GM19025 (cell line): ENCODE measurements around the gene TSPAN15.
"Not testable (repeated sequence)": the region's sequence is repeated elsewhere in the genome, so short reads cannot be mapped to it uniquely, and the experiment has no call there.

Experiments used
- ATAC-seq: cut with Tn5 transposase; IDR thresholded peaks from one replicate; pipeline ENCODE4 v1.9.1; 2021; ENCODE audit warnings: mild to moderate bottlenecking, low read depth, moderate library complexity; ENCODE audit not compliant: unreplicated experiment

TSPAN15 gene

GRCh38 chr10:69443354-69443753 is 7.9 kb upstream of the TSPAN15 start:
- no peak for ATAC-seq

- no peak for ATAC-seq
Measured at GRCh38 chr10:69445041-69445440, 6.2 kb upstream of the TSPAN15 start.

- ATAC-seq = no peak
Measured at GRCh38 chr10:69446229-69446628, 5.0 kb upstream of the TSPAN15 start.

- ATAC-seq = no peak
Measured at GRCh38 chr10:69446650-69447151, 4.6 kb upstream of the TSPAN15 start.

- ATAC-seq = no peak
Measured at GRCh38 chr10:69449841-69450240, 1.4 kb upstream of the TSPAN15 start.

- ATAC-seq = not testable (repeated sequence)
Measured at GRCh38 chr10:69450395-69450794, 870 bp upstream of the TSPAN15 start.

GRCh38 chr10:69451784-69452251 is 553 bp downstream of the TSPAN15 start:
- no peak for ATAC-seq

- no peak for ATAC-seq
Measured at GRCh38 chr10:69452676-69453415, 1.6 kb downstream of the TSPAN15 start.

- ATAC-seq = no peak
Measured at GRCh38 chr10:69453795-69454194, 2.5 kb downstream of the TSPAN15 start.

- ATAC-seq = no peak
Measured at GRCh38 chr10:69455006-69455763, 3.9 kb downstream of the TSPAN15 start.

- no peak for ATAC-seq
Measured at GRCh38 chr10:69456880-69457693, 5.8 kb downstream of the TSPAN15 start.

- no peak for ATAC-seq
Measured at GRCh38 chr10:69457771-69458237, 6.5 kb downstream of the TSPAN15 start.

- ATAC-seq = no peak
Measured at GRCh38 chr10:69458430-69459100, 7.3 kb downstream of the TSPAN15 start.

- no peak for ATAC-seq
Measured at GRCh38 chr10:69459101-69459790, 8.0 kb downstream of the TSPAN15 start.

GRCh38 chr10:69459893-69460575 is 8.8 kb downstream of the TSPAN15 start:
- ATAC-seq = no peak

- ATAC-seq = no peak
Measured at GRCh38 chr10:69460576-69461242, 9.4 kb downstream of the TSPAN15 start.

- no peak for ATAC-seq
Measured at GRCh38 chr10:69461243-69462025, 10.2 kb downstream of the TSPAN15 start.

- no peak for ATAC-seq
Measured at GRCh38 chr10:69463886-69464285, 12.6 kb downstream of the TSPAN15 start.
